Activated CD8-positive, alpha-beta T cell treated with anti-CD3 and anti-CD28 coated beads, Interleukin-2, amount 10 ng/mL, durations not matched to agents 7 days and 5 days (primary cell): ENCODE measurements around the gene TAGLN. TPM values are rescaled to one million over a fixed set of nuclear protein-coding genes. Genes with fewer than 3 reads are reported as not detected.

ENCODE experiments used
- ATAC-seq: fragments of 150-1000 bp; cut with Tn5 transposase; one replicate; pipeline ENCODE4 v1.10.0; 2021; ENCODE audit warnings: moderate library complexity
- CTCF ChIA-PET: fragments of 350-600 bp; sonication (Branson Sonifier 250); formaldehyde crosslinking; loops from one replicate; lab custom pipeline; 2021; ENCODE audit warnings: antibody characterized with exemption; lab: Charles Lee
- POLR2A ChIA-PET: fragments of 350-600 bp; sonication (Branson Sonifier 250); formaldehyde crosslinking; loops from one replicate; lab custom pipeline; 2021; ENCODE audit warnings: antibody characterized with exemption; lab: Charles Lee
- DNase-seq: peaks from one replicate; pipeline ENCODE4 v3.0.0-alpha.2; 2020
- H3K27ac Mint-ChIP-seq: one replicate; pipeline ENCODE4 v1.8.0; 2021; ENCODE audit warnings: mild to moderate bottlenecking, mixed read lengths
- H3K27me3 Mint-ChIP-seq: one replicate; pipeline ENCODE4 v1.8.0; 2021; ENCODE audit warnings: low read depth, mixed read lengths
- H3K36me3 Mint-ChIP-seq: one replicate; pipeline ENCODE4 v1.8.0; 2021; ENCODE audit warnings: low read depth, mixed read lengths
- H3K4me1 Mint-ChIP-seq: one replicate; pipeline ENCODE4 v1.8.0; 2021; ENCODE audit warnings: low read depth, mixed read lengths
- H3K4me3 Mint-ChIP-seq: one replicate; pipeline ENCODE4 v1.8.0; 2021; ENCODE audit warnings: mild to moderate bottlenecking, mixed read lengths
- H3K9me3 Mint-ChIP-seq: one replicate; pipeline ENCODE4 v1.8.0; 2022; ENCODE audit warnings: mixed read lengths; ENCODE audit not compliant: insufficient read depth
- total RNA-seq, 2 experiments: library from RNA; stranded (reverse); gene quantifications; one replicate each; pipeline ENCODE4 v1.2.3, GENCODE V29; 2021

TAGLN gene
- total RNA-seq, 2 experiments from 2014 or later = 2.4 to 2.6 TPM

DNA sequence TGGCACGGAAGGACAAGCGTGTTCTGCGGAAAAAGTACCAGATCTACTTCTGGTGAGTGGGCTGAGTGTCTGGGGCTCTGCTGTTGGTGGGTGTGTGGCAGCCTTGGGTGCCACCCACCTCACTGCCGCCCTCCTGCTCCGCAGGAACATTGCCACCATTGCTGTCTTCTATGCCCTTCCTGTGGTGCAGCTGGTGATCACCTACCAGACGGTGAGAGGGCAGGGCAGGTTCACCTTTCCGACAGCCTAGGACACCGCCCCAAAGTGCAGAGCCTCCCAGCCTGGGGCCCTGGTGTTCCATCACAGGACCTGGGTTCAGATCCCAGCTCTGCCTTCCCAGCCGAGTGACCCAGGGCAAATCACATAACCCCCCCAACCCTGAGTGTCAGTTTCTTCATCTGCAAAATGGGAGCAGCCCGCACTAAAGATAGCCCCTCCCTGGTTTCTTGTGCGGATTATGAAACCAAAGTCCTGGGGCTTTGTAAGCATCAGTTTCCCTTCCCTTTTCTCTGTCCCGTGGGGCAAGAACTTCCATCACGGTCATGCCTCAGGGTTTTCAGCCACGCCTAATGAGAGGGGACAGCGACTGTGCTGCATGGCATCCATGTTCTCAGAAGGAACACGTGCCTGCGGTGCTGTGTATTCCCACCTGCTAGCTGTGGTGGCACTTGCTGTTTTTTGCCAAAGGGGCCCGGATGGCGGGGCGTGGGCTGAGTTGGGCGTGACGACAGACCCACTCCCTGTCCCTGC, 9.8 kb upstream of the TAGLN start:
- Mint-ChIP-seq H3K9me3 (no peaks in the 10 kb centered on the region), H3K4me3 (no peak overlapping the region), H3K4me1 (peaks cover 5% of the 10 kb centered on the region), H3K27ac (no peak overlapping the region), H3K27me3 (no peaks in the 10 kb centered on the region), H3K36me3 (peaks cover 7% of the 10 kb centered on the region)
- POLR2A ChIA-PET = no interaction called here
- CTCF ChIA-PET = no interaction called here
- ATAC-seq (no peak), DNase-seq (no peak)

DNA sequence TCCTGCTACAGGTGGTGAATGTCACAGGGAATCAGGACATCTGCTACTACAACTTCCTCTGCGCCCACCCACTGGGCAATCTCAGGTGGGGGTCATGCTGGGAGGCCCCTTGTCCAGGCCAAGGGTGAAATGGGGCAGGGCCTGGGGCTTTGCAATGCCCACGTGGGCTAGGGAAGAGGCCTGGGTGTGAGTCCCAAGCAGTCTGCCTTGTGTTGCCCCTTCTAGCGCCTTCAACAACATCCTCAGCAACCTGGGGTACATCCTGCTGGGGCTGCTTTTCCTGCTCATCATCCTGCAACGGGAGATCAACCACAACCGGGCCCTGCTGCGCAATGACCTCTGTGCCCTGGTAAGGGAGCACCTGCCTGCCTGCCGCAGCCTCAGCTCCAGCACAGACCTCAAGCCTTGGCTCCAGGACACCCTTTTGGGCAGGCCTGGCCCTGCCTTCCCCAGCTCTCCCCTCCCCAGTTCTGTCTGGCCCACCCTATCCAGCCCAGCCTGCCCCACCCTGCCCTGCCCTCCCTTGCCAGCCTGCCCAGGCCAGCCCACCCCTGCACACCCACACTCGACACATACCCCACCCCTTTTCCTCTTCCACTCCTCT, 9.1 kb upstream of the TAGLN start:
- Mint-ChIP-seq H3K27me3 (no peaks in the 10 kb centered on the region), H3K27ac (no peak overlapping the region), H3K9me3 (no peaks in the 10 kb centered on the region), H3K4me1 (peaks cover 5% of the 10 kb centered on the region), H3K36me3 (peaks cover 7% of the 10 kb centered on the region), H3K4me3 (no peak overlapping the region)
- DNase-seq (no peak), ATAC-seq (no peak)
- ChIA-PET POLR2A (no interaction called here), CTCF (no interaction called here)

DNA sequence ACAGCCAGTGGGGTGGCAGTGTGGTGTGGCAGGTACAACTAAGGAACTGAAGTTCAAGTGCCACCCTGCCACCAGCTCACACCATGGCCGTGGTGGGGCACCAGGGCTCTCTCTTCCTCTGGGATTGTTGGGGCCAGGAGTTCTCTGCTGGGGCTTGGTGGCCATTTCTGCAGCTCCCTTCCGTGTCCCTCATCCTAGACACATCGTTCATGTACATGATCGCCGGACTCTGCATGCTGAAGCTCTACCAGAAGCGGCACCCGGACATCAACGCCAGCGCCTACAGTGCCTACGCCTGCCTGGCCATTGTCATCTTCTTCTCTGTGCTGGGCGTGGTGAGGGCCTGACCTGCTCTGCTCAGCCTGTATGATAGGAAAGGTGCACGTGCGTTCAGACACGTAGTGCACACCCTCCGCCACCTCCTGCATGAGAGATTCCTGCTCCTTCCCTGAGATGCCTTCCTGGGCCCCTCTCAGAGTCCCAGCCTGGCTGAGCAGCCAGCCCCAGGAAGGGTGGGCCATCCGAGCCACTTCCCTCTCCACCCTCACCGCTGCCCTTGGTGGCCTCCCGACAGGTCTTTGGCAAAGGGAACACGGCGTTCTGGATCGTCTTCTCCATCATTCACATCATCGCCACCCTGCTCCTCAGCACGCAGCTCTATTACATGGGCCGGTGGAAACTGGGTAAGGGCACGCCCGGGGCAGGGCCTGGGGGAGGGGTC, 7.3 kb upstream of the TAGLN start:
- Mint-ChIP-seq H3K4me3 (no peak overlapping the region), H3K9me3 (no peaks in the 10 kb centered on the region), H3K27me3 (no peaks in the 10 kb centered on the region), H3K4me1 (peaks cover 5% of the 10 kb centered on the region), H3K36me3 (peaks cover 7% of the 10 kb centered on the region), H3K27ac (no peak overlapping the region)
- CTCF ChIA-PET = interaction anchor here (0.9 to 1.3 kb wide), 2 partner anchors 11 to 35 kb away, joined by 3 read pairs; no protein-coding TSS in a partner anchor
- no peak for ATAC-seq
- DNase-seq = no peak
- POLR2A ChIA-PET = no interaction called here

DNA sequence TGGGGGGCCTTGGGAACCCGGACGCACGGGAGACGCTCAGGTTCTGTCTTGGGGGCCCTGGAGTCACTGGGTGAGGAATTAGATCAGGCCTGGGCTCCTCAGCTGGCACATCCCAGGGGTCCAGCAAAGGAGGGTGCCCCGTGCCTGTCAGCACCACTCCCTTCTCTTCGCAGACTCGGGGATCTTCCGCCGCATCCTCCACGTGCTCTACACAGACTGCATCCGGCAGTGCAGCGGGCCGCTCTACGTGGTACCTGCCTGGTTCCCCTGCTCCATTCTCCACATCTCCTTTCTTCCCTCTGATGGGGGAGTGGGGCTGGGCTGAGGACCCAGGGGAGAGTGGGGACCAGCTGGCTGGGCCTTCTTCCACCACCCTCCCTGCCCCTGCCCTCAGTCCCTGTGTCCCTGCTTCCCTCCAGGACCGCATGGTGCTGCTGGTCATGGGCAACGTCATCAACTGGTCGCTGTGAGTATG, 6.7 kb upstream of the TAGLN start:
- ChIA-PET POLR2A (no interaction called here), CTCF (no interaction called here)
- DNase-seq (no peak), ATAC-seq (no peak)
- Mint-ChIP-seq H3K4me3 (no peak overlapping the region), H3K27me3 (no peaks in the 10 kb centered on the region), H3K27ac (no peak overlapping the region), H3K9me3 (no peaks in the 10 kb centered on the region), H3K36me3 (peaks cover 7% of the 10 kb centered on the region), H3K4me1 (peaks cover 5% of the 10 kb centered on the region)

DNA sequence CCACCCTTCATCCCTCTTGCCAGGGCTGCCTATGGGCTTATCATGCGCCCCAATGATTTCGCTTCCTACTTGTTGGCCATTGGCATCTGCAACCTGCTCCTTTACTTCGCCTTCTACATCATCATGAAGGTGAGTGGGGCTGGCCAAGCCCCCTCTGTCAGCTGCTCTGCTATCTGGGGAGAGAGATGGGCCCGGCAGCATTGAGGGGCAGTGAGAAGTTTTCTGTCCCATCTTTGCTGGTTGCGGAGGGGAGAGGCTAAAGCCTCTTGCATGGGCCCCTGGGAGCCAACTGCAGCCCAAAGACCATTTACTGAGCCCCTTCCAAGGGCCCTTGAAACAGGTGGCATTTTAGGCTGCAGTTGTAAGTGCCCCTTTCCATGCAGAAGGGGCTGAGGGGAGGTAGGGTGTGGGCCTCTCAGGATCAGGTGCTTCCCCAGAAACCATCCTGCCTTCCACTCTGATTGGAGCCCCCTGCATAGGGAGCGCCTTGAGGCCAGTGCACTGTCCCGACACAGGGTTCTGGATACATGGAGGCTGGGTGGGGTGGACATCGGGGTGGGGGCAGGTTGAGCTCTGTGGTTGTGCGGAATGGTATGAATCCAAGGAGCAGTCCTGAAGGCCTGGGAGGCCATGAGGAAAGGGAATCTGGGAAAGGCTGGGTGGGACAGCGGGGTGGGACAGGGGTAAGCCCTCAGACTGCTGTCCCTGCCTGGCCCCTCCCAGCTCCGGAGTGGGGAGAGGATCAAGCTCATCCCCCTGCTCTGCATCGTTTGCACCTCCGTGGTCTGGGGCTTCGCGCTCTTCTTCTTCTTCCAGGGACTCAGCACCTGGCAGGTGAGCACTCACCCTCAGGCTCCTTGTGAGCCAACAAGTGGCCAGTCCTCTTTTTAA, 5.8 kb upstream of the TAGLN start:
- ChIA-PET POLR2A (interaction anchor here (0.6 to 0.9 kb wide), 2 partner anchors 36 to 280 kb away, joined by 3 to 5 read pairs; no protein-coding TSS in a partner anchor), CTCF (interaction anchor here (0.6 kb wide), 1 partner anchor 12 kb away, joined by 3 read pairs; no protein-coding TSS in a partner anchor)
- peaks cover 5% of the 10 kb centered on the region for H3K4me1 Mint-ChIP-seq
- no peaks in the 10 kb centered on the region for H3K27me3 Mint-ChIP-seq
- no peak overlapping the region for H3K4me3 Mint-ChIP-seq
- no peak for ATAC-seq
- DNase-seq = no peak
- H3K27ac Mint-ChIP-seq = peak overlapping the region; percentile 46
- peaks cover 7% of the 10 kb centered on the region for H3K36me3 Mint-ChIP-seq
- no peaks in the 10 kb centered on the region for H3K9me3 Mint-ChIP-seq

DNA sequence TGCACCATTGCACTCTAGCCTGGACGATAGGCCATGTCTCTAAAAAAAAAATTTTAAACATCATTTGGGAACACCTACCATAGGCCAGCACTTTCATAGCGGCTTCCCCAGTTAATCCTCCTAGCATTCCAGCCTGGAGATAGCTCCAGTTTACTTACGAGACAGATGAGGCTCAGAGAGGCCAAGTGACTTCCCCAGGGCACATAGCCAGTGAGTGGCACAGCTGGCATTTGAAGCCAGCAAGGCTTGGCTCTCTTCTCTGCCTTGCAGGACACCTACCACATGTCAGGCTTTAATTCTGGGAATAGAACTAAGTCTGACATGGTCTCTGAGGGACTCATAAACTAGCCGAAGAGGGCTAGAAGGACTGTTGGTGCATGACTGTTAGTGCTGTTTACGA, 4.9 kb upstream of the TAGLN start:
- ATAC-seq = no peak
- DNase-seq = no peak
- H3K27me3 Mint-ChIP-seq = no peaks in the 10 kb centered on the region
- peaks cover 7% of the 10 kb centered on the region for H3K36me3 Mint-ChIP-seq
- no peaks in the 10 kb centered on the region for H3K9me3 Mint-ChIP-seq
- POLR2A ChIA-PET = interaction anchor here (1.3 kb wide), 1 partner anchor 10 kb away, joined by 4 read pairs; no protein-coding TSS in a partner anchor
- no peak overlapping the region for H3K27ac Mint-ChIP-seq
- CTCF ChIA-PET = interaction anchor here (0.6 to 1.3 kb wide), 2 partner anchors 13 to 17 kb away, joined by 3 to 4 read pairs; no protein-coding TSS in a partner anchor
- no peak overlapping the region for H3K4me3 Mint-ChIP-seq
- peaks cover 5% of the 10 kb centered on the region for H3K4me1 Mint-ChIP-seq

DNA sequence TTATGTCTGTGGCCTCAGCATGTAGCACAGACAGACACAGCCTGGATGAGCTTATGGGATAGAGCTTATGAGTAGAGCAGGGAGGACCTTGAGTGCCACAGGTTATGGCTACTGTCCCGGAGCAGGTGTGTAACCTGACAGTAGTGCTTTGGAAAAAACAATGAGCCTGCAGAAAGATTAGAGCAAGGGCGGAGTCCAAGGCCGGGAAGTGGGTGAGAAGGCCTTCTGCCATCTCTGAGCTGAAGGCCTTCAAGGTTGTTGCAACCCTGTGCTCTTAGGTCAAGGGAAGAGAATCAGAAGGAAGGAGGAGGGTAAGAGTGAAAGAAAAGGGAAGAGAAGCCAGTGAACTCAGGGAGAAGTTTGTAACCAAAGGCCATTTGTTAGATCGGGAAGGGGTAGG, 3.9 kb upstream of the TAGLN start:
- ChIA-PET CTCF (interaction anchor here (0.9 to 1.3 kb wide), 2 partner anchors 15 to 16 kb away, joined by 3 to 4 read pairs; no protein-coding TSS in a partner anchor), POLR2A (interaction anchor here (1.3 kb wide), 1 partner anchor 9 kb away, joined by 4 read pairs; no protein-coding TSS in a partner anchor)
- Mint-ChIP-seq H3K27me3 (no peaks in the 10 kb centered on the region), H3K27ac (peak overlapping the region; percentile 19), H3K36me3 (peaks cover 7% of the 10 kb centered on the region), H3K4me1 (peaks cover 5% of the 10 kb centered on the region), H3K9me3 (no peaks in the 10 kb centered on the region), H3K4me3 (no peak overlapping the region)
- no peak for DNase-seq
- no peak for ATAC-seq

DNA sequence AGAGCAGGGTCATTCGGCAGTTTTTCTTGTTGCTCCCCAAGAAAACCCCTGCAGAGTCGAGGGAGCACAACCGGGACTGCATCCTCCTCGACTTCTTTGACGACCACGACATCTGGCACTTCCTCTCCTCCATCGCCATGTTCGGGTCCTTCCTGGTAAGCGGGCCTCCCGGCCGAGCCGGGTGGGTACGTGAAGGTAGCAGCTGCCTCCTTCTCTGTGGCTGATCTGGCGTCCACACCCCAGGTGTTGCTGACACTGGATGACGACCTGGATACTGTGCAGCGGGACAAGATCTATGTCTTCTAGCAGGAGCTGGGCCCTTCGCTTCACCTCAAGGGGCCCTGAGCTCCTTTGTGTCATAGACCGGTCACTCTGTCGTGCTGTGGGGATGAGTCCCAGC, 3.4 kb upstream of the TAGLN start:
- Mint-ChIP-seq H3K4me3 (no peak overlapping the region), H3K9me3 (no peaks in the 10 kb centered on the region), H3K27me3 (no peaks in the 10 kb centered on the region), H3K4me1 (peaks cover 5% of the 10 kb centered on the region), H3K27ac (no peak overlapping the region), H3K36me3 (peaks cover 7% of the 10 kb centered on the region)
- CTCF ChIA-PET = interaction anchor here (1.3 to 1.9 kb wide), 3 partner anchors 16 to 31 kb away, joined by 4 to 9 read pairs (median 4); no protein-coding TSS in a partner anchor
- POLR2A ChIA-PET = interaction anchor here (1.1 kb wide), 1 partner anchor 16 kb away, joined by 3 read pairs; no protein-coding TSS in a partner anchor
- ATAC-seq (no peak), DNase-seq (no peak)

DNA sequence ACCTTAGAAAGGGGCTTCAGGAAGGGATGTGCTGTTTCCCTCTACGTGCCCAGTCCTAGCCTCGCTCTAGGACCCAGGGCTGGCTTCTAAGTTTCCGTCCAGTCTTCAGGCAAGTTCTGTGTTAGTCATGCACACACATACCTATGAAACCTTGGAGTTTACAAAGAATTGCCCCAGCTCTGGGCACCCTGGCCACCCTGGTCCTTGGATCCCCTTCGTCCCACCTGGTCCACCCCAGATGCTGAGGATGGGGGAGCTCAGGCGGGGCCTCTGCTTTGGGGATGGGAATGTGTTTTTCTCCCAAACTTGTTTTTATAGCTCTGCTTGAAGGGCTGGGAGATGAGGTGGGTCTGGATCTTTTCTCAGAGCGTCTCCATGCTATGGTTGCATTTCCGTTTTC, 2.2 kb upstream of the TAGLN start:
- Mint-ChIP-seq H3K4me3 (no peak overlapping the region), H3K27me3 (no peaks in the 10 kb centered on the region), H3K9me3 (no peaks in the 10 kb centered on the region), H3K36me3 (peaks cover 4% of the 10 kb centered on the region), H3K27ac (no peak overlapping the region), H3K4me1 (peaks cover 5% of the 10 kb centered on the region)
- ChIA-PET POLR2A (interaction anchor here (0.6 to 1.1 kb wide), 3 partner anchors 11 to 18 kb away, joined by 3 read pairs; partner anchors contain the start of gene SIDT2), CTCF (interaction anchor here (0.6 to 1.9 kb wide), 4 partner anchors 17 to 89 kb away, joined by 3 to 9 read pairs (median 4); no protein-coding TSS in a partner anchor)
- ATAC-seq = no peak
- DNase-seq = no peak

DNA sequence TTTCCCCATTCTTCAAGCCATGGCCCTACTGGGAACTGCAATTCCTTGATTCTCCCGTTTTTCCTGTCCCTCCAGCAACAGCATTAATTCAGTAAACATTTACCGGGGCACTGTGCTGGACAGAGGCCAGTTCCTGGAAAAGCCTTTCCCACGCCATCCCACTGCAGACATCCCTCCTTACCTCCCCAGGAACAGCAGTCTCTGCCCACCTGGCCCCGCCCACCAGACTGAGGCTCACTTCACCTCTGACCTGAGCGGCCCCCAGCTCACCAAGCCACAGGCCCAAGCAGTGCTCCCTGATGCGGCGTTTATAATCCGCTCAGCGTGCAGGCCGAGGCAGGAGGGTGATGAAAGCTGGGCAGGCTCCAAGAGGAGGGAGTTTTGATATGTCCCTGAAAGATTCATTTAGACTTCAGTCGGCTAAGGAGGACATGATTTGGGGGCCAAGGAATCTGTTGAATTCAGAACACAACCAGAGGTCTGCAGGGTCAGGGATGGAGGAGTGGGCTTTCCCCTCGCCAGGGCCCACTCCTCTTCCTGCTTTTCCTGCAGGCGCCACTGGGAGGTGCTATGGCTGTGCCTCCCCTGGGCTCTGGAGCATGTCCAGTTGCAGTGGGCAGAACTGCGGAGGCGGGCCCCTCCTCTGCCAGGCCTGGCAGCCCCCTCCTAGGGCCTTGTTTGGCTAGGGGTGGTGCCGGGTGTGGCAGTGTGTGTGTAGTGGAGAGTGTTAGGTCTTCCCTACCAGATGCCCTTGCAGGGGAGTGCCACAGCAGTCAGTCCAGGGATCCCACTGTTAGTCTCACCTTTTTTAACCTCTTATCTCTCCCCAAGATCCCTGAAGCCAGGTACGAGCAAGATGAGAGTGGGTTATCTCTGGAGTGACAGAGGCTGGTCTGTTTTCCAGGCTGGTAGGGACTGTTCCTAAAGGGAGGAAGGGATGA, 1.4 kb upstream of the TAGLN start:
- peaks cover 4% of the 10 kb centered on the region for H3K4me1 Mint-ChIP-seq
- DNase-seq (no peak), ATAC-seq (no peak)
- CTCF ChIA-PET = interaction anchor here (0.6 to 1.9 kb wide), 3 partner anchors 18 to 88 kb away, joined by 3 to 9 read pairs (median 5); no protein-coding TSS in a partner anchor
- no peaks in the 10 kb centered on the region for H3K9me3 Mint-ChIP-seq
- no peaks in the 10 kb centered on the region for H3K27me3 Mint-ChIP-seq
- no peak overlapping the region for H3K4me3 Mint-ChIP-seq
- peaks cover 4% of the 10 kb centered on the region for H3K36me3 Mint-ChIP-seq
- H3K27ac Mint-ChIP-seq = no peak overlapping the region
- POLR2A ChIA-PET = interaction anchor here (0.7 kb wide), 1 partner anchor 19 kb away, joined by 3 read pairs; the partner anchor contains the start of gene SIDT2
